ENCODE results near the gene MKX.

- TF ChIP-seq CTCF (IDR thresholded peaks at IDR 0.05) = no peak
- no peak for TF ChIP-seq POLR2A (IDR thresholded peaks at IDR 0.05)
- TF ChIP-seq POLR2AphosphoS5 (IDR thresholded peaks at IDR 0.05; ENCODE audit: insufficient read depth in 1 of 2, low read depth in 1 of 2) = no peak
These were observed 82.0 kb downstream of the MKX start for GRCh38 chr10:27663621-27664020.
